Measurements from ENCODE around the gene PNPLA5. TPM values are rescaled to one million over a fixed set of nuclear protein-coding genes. Genes with fewer than 3 reads are reported as not detected.

Gene PNPLA5
- total and polyA plus RNA-seq, 2 of the 13 experiments (the other 11 are each of a cell fraction or from before 2014, with no cell fraction given) = not detected

GRCh38 chr22:43879901-43880540 lies 11.8 kb downstream of the PNPLA5 start:
- H3K27ac ChIP-seq (ENCODE audit: extremely low read length, insufficient read depth, low read length) = no peak overlapping the region
- no peaks in the 10 kb centered on the region for H3K36me3 ChIP-seq (replicated peaks in 1 of 2; ENCODE audit: control insufficient read depth in 1 of 2, insufficient read depth in 2 of 2, low read length in 2 of 2)
- POLR2A ChIA-PET = no interaction called here
- no peak overlapping the region for H3K4me2 ChIP-seq (ENCODE audit: low read depth, low read length)
- no peaks in the 10 kb centered on the region for H3K9me3 ChIP-seq (ENCODE audit: low read length)
- H3K9ac ChIP-seq (ENCODE audit: insufficient read depth, low read depth, low read length) = no peak overlapping the region
- DNase-seq (ENCODE audit: low spot score) (no peak), ATAC-seq (no peak), FAIRE-seq (no peak)
- no peak overlapping the region for H3K4me3 ChIP-seq (replicated peaks in 1 of 3; ENCODE audit: insufficient read depth in 1 of 3, low read depth in 2 of 3, low read length in 3 of 3)
- no peaks in the 10 kb centered on the region for H4K20me1 ChIP-seq (ENCODE audit: insufficient read depth, low read length)
- no peak for TF ChIP-seq REPIN1 (CRISPR knock-in tag; IDR thresholded peaks at IDR 0.05; ENCODE audit: borderline replicate concordance, low read depth)
- TF ChIP-seq SRSF1 (optimal IDR thresholded peaks at IDR 0.05; ENCODE audit: low read depth, low read length) = no peak
- TF ChIP-seq JUNB (CRISPR knock-in tag; IDR thresholded peaks at IDR 0.05; ENCODE audit: borderline replicate concordance) = no peak
- TF ChIP-seq PAX8 (CRISPR knock-in tag; IDR thresholded peaks at IDR 0.05; ENCODE audit: borderline replicate concordance) = no peak
- 0 out of 2 replicates have a peak, but pooled peaks have one; percentile 8 for TF ChIP-seq CREB1 (IDR thresholded peaks at IDR 0.05)
- TF ChIP-seq CREB1 (CRISPR knock-in tag; IDR thresholded peaks at IDR 0.05) = no peak
- TF ChIP-seq ZFP37 (CRISPR knock-in tag; IDR thresholded peaks at IDR 0.05; ENCODE audit: borderline replicate concordance) = no peak
- 5% methylated on average over 6 of the region's 14 CpGs for WGBS (ENCODE audit: low lambda C conversion rate)
- no peaks in the 10 kb centered on the region for H3K79me2 ChIP-seq (ENCODE audit: insufficient read depth, low read length)
- H2AFZ ChIP-seq (ENCODE audit: low read length) = no peak overlapping the region
- no peaks in the 10 kb centered on the region for H3K4me1 ChIP-seq (ENCODE audit: insufficient read depth, low read length)
- no TSS peak for BruUV-seq (replicated peaks)
- intact Hi-C loops (cut with micrococcal nuclease; ENCODE audit: unreplicated experiment) = no loop called here
- CTCF ChIA-PET (ENCODE audit: low intra/inter-chr PET ratio, low total read pairs) = no interaction called here
- in situ Hi-C loops (cut with HindIII; ENCODE audit: extremely low pct_ligation_motif_present, low pct_unique_long_range_greater_than_20kb) = loop anchor here (25.0 kb wide), 1 partner anchor 757 kb away; no protein-coding TSS in a partner anchor
- peaks cover 0 to 3% of the 10 kb centered on the region in 2 experiments; a peak in 3 of 5 replicates for H3K27me3 ChIP-seq (ENCODE audit: control insufficient read depth in 1 of 2, insufficient read depth in 2 of 2, low read length in 2 of 2)

- in situ Hi-C loops (cut with HindIII; ENCODE audit: extremely low pct_ligation_motif_present, low pct_unique_long_range_greater_than_20kb) = loop anchor here (25.0 kb wide), 1 partner anchor 758 kb away; no protein-coding TSS in a partner anchor
- H3K4me1 ChIP-seq (ENCODE audit: insufficient read depth, low read length) = no peaks in the 10 kb centered on the region
- FAIRE-seq (no peak), ATAC-seq (no peak), DNase-seq (ENCODE audit: low spot score) (no peak)
- no peak overlapping the region for H2AFZ ChIP-seq (ENCODE audit: low read length)
- no peaks in the 10 kb centered on the region for H3K79me2 ChIP-seq (ENCODE audit: insufficient read depth, low read length)
- CTCF ChIA-PET (ENCODE audit: low intra/inter-chr PET ratio, low total read pairs) = no interaction called here
- intact Hi-C loops (cut with micrococcal nuclease; ENCODE audit: unreplicated experiment) = no loop called here
- H3K9ac ChIP-seq (ENCODE audit: insufficient read depth, low read depth, low read length) = no peak overlapping the region
- POLR2A ChIA-PET = no interaction called here
- H3K27me3 ChIP-seq (ENCODE audit: control insufficient read depth in 1 of 2, insufficient read depth in 2 of 2, low read length in 2 of 2) = peaks cover 0 to 3% of the 10 kb centered on the region in 2 experiments; a peak in 3 of 5 replicates
- no peaks in the 10 kb centered on the region for H3K9me3 ChIP-seq (ENCODE audit: low read length)
- WGBS (ENCODE audit: low lambda C conversion rate) = 26% methylated on average over 12 of the region's 12 CpGs
- H3K4me2 ChIP-seq (ENCODE audit: low read depth, low read length) = no peak overlapping the region
- H3K4me3 ChIP-seq (replicated peaks in 1 of 3; ENCODE audit: insufficient read depth in 1 of 3, low read depth in 2 of 3, low read length in 3 of 3) = no peak overlapping the region
- H3K27ac ChIP-seq (ENCODE audit: extremely low read length, insufficient read depth, low read length) = no peak overlapping the region
- no TSS peak for BruUV-seq (replicated peaks)
- H4K20me1 ChIP-seq (ENCODE audit: insufficient read depth, low read length) = no peaks in the 10 kb centered on the region
- no peaks in the 10 kb centered on the region for H3K36me3 ChIP-seq (replicated peaks in 1 of 2; ENCODE audit: control insufficient read depth in 1 of 2, insufficient read depth in 2 of 2, low read length in 2 of 2)
- TF ChIP-seq NR2F2 (IDR thresholded peaks at IDR 0.05; ENCODE audit: borderline replicate concordance, low read depth) = no peak
- TF ChIP-seq FOXO4 (CRISPR knock-in tag; conservative IDR thresholded peaks at IDR 0.05) = no peak
- no peak for TF ChIP-seq GABPB1 (CRISPR knock-in tag; IDR thresholded peaks at IDR 0.05)
- TF ChIP-seq HBP1 (CRISPR knock-in tag; IDR thresholded peaks at IDR 0.05; ENCODE audit: low read depth) = no peak
- TF ChIP-seq ZNF496 (CRISPR knock-in tag; IDR thresholded peaks at IDR 0.05; ENCODE audit: insufficient replicate concordance) = no peak
- no peak for TF ChIP-seq ZNF18 (CRISPR knock-in tag; IDR thresholded peaks at IDR 0.05; ENCODE audit: insufficient replicate concordance)
These were observed 12.8 kb downstream of the PNPLA5 start for GRCh38 chr22:43878831-43879550.

All from HepG2 (cell line).